SK-N-MC (cell line): Measurements from ENCODE around the gene PODN.

Source experiments
- DNase-seq: peaks from one replicate; pipeline ENCODE4 v3.0.0-alpha.2; 2011; ENCODE audit warnings: low read depth, low spot score
- H3K27ac ChIP-seq: fragments of 200-600 bp; sonication (generic); 2 replicates; pipeline ENCODE4 v1.5.1; 2016; ENCODE audit warnings: mixed run types
- H3K36me3 ChIP-seq: fragments of 200-600 bp; sonication (generic); 2 replicates; pipeline ENCODE4 v1.6.1; 2017; ENCODE audit warnings: antibody characterized with exemption, low read length, mixed read lengths; ENCODE audit not compliant: insufficient read depth
- H3K4me3 ChIP-seq: fragments of 200-600 bp; sonication (generic); 2 replicates; pipeline ENCODE4 v1.5.1; 2016
- H3K9ac ChIP-seq: fragments of 200-600 bp; sonication (generic); 2 replicates; pipeline ENCODE4 v1.8.0; 2017; ENCODE audit warnings: mixed run types, mixed read lengths; ENCODE audit not compliant: insufficient read length
- H3K9me3 ChIP-seq: fragments of 200-600 bp; sonication (generic); 2 replicates; pipeline ENCODE4 v1.6.1; 2017; ENCODE audit warnings: low read depth, mild to moderate bottlenecking, antibody characterized with exemption, low read length, moderate library complexity, mixed read lengths
- EZH2 ChIP-seq: fragments of 200-600 bp; sonication (generic); IDR thresholded peaks from one replicate; pipeline ENCODE4 v1.6.1; 2017; ENCODE audit warnings: antibody characterized with exemption
- FOXP2 ChIP-seq: optimal IDR thresholded peaks from 2 replicates; pipeline ENCODE3; 2011; ENCODE audit warnings: mild to moderate bottlenecking, moderate library complexity; ENCODE audit not compliant: insufficient read depth; ENCODE audit errors: extremely low read length, control extremely low read depth
- POLR2AphosphoS5 ChIP-seq: IDR thresholded peaks from 2 replicates; pipeline ENCODE4 v1.6.1; 2012; ENCODE audit warnings: mild to moderate bottlenecking, low read depth, low read length, borderline replicate concordance

The PODN gene

GRCh38 chr1:53125623-53126360, 63.8 kb downstream of the PODN start:
- no peak for DNase-seq
- H3K4me3 ChIP-seq: no peak overlapping the region
- no peaks in the 10 kb centered on the region for H3K9me3 ChIP-seq
- H3K36me3 ChIP-seq: no peaks in the 10 kb centered on the region
- no peak overlapping the region for H3K27ac ChIP-seq
- no peak for TF ChIP-seq EZH2
- TF ChIP-seq POLR2AphosphoS5: no peak
- TF ChIP-seq FOXP2: no peak
- no peak overlapping the region for H3K9ac ChIP-seq

GRCh38 chr1:53126495-53126894, 64.5 kb downstream of the PODN start:
- DNase-seq: no peak
- no peaks in the 10 kb centered on the region for H3K9me3 ChIP-seq
- TF ChIP-seq POLR2AphosphoS5: no peak
- no peak for TF ChIP-seq FOXP2
- no peak for TF ChIP-seq EZH2
- no peak overlapping the region for H3K27ac ChIP-seq
- no peak overlapping the region for H3K4me3 ChIP-seq
- no peaks in the 10 kb centered on the region for H3K36me3 ChIP-seq
- no peak overlapping the region for H3K9ac ChIP-seq

- Histone ChIP-seq H3K4me3 (no peak overlapping the region), H3K27ac (no peak overlapping the region), H3K9me3 (no peaks in the 10 kb centered on the region), H3K36me3 (no peaks in the 10 kb centered on the region), H3K9ac (no peak overlapping the region)
- TF ChIP-seq EZH2 (no peak), POLR2AphosphoS5 (no peak), FOXP2 (no peak)
- DNase-seq: no peak
Observed at GRCh38 chr1:53127546-53127945, 65.5 kb downstream of the PODN start.

GRCh38 chr1:53128401-53128800, 66.4 kb downstream of the PODN start:
- TF ChIP-seq FOXP2: no peak
- no peak for TF ChIP-seq EZH2
- no peak for TF ChIP-seq POLR2AphosphoS5
- no peaks in the 10 kb centered on the region for H3K9me3 ChIP-seq
- H3K36me3 ChIP-seq: no peaks in the 10 kb centered on the region
- no peak overlapping the region for H3K9ac ChIP-seq
- no peak overlapping the region for H3K27ac ChIP-seq
- H3K4me3 ChIP-seq: no peak overlapping the region
- no peak for DNase-seq

- no peak for DNase-seq
- Histone ChIP-seq H3K9ac (no peak overlapping the region), H3K36me3 (no peaks in the 10 kb centered on the region), H3K9me3 (no peaks in the 10 kb centered on the region), H3K27ac (no peak overlapping the region), H3K4me3 (no peak overlapping the region)
- TF ChIP-seq EZH2: no peak
- TF ChIP-seq FOXP2: no peak
- no peak for TF ChIP-seq POLR2AphosphoS5
Observed at GRCh38 chr1:53129891-53130597, 68.0 kb downstream of the PODN start.

GRCh38 chr1:53130598-53130877, 68.5 kb downstream of the PODN start:
- no peak overlapping the region for H3K9ac ChIP-seq
- no peak for TF ChIP-seq POLR2AphosphoS5
- TF ChIP-seq EZH2: no peak
- no peak for TF ChIP-seq FOXP2

GRCh38 chr1:53130878-53131589, 69.0 kb downstream of the PODN start:
- no peak for TF ChIP-seq FOXP2
- no peak for TF ChIP-seq EZH2
- no peak for TF ChIP-seq POLR2AphosphoS5
- Histone ChIP-seq H3K9me3 (no peaks in the 10 kb centered on the region), H3K27ac (no peak overlapping the region), H3K4me3 (no peak overlapping the region), H3K9ac (no peak overlapping the region), H3K36me3 (no peaks in the 10 kb centered on the region)
- no peak for DNase-seq

More at GRCh38 chr1:53130598-53130877, 68.5 kb downstream of the PODN start:
- no peak for DNase-seq
- Histone ChIP-seq H3K27ac (no peak overlapping the region), H3K4me3 (no peak overlapping the region), H3K9me3 (no peaks in the 10 kb centered on the region), H3K36me3 (no peaks in the 10 kb centered on the region)

GRCh38 chr1:53131590-53131938, 69.6 kb downstream of the PODN start:
- no peak overlapping the region for H3K4me3 ChIP-seq
- H3K27ac ChIP-seq: no peak overlapping the region
- H3K9ac ChIP-seq: no peak overlapping the region
- no peaks in the 10 kb centered on the region for H3K9me3 ChIP-seq
- no peaks in the 10 kb centered on the region for H3K36me3 ChIP-seq
- DNase-seq: no peak
- no peak for TF ChIP-seq POLR2AphosphoS5
- TF ChIP-seq FOXP2: no peak
- TF ChIP-seq EZH2: no peak
